ENCODE data around the gene SH3TC1.

Gene SH3TC1

DNA sequence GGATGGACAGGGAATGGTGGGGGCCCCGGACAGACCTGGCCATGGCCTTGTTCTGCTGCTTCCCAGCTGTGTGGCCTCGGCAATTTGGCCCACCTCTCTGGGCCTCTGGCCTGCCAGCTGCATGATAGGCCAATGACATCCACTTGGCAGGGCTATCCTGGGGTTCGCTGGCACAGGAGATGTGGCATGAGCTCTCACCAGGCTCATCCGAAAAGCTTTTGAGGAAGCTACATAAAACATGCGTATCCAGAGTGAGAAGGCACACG lies 18.1 kb downstream of the SH3TC1 start:
- no peak for DNase-seq

DNA sequence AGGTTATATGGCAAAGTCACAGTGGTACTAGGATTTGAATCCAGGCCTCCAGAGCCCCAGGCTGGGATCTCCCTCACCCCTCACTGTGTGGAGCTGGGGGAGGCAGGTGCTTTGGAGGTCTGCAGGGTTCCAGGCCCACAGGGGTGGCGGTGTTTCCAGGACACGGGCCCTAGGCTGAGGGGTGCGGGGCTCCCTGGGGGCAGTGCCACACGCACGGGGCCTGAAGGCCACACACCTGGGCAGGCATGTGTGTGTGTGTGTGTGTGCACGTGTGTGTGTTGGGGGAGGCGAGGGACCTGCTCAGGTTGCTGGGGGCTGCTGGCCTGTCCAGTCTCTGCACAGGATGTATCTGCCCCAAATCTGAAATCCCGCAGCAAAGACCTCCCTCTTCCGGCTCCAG lies 18.8 kb downstream of the SH3TC1 start:
- no peak for DNase-seq

DNA sequence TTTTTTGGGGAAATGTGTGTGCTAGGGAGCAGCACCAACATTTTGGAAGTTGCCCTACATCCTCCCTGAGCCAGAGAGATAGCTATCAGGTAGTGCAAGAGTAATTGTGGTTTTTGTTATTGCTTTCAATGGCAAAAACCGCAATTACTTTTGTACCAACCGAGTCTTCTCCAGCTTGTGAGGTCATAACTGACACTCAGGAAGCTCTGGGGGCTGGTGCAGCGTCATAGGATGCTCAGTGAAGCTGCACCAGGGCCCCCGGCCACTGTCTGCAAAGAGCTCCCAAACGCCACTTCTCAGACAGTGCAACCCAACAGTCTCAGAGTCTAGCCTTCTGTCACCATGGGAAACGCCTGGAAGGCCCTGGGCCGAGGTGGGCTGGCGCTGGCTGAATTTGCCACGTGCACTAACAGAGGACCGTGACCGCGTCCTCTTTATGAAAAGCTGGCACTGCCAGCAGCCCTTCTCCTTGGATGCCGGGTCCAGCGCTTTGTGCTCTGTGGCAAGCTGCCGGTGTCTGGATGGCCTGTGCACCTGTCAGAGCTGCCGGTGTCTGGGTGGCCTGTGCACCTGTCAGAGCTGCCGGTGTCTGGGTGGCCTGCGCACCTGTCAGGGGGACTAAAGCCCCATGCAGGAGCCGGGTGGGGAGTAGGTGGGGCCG lies 19.4 kb downstream of the SH3TC1 start:
- DNase-seq, result no peak

DNA sequence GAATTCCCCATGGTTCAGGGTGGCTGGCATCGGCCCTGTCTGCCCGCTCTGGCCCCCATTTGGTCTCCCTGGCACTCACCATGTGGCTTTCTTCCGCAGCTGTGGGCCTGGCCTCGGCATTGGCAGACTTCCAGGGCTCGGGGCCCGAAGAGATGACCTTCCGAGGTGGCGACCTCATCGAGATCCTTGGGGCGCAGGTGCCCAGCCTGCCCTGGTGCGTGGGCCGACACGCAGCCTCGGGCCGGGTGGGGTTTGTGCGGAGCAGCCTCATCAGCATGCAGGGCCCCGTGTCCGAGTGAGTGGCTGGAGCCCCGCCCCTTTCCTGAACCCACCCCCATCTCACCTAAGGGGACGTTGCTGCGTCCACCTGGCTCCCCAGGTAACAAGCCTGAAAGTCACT lies 20.1 kb downstream of the SH3TC1 start:
- DNase-seq, result no peak

DNA sequence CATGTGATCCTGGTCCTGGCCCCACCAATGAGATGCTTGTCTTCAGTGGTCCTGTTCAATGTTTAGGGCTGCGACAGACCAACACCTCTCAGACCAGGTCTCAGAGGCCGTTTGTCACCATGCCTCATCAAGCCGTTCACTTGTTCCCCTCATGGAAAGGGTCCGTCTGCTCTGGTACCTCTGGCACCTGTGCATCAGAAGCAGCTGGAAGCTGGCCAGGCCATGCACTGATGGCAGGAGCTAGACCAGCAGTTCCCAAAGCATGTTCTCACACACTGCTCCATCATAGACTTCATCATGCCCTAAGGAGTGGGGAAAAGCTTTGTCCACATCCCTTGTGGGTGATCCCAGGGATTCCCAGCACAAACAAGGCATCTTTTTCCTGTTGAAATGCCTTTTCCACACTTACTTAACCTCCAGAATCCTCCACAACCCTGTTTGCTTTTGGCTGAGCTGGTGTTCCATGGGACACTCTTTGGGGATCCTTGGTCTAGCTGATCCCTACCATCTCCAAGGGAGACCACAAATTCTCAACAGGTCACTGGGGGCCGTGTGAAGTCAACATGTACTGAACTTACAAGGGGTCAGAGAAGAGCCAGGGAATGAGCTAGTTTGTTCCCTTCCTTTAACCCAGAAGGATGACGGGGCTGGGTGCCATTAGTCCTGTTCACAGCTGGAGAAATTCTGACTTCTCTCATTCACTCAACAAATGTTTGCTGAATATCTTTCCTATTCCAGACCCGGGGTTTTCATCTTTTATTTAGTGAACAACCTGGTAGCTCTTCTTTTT lies 21.8 kb downstream of the SH3TC1 start:
- DNase-seq, result no peak

DNA sequence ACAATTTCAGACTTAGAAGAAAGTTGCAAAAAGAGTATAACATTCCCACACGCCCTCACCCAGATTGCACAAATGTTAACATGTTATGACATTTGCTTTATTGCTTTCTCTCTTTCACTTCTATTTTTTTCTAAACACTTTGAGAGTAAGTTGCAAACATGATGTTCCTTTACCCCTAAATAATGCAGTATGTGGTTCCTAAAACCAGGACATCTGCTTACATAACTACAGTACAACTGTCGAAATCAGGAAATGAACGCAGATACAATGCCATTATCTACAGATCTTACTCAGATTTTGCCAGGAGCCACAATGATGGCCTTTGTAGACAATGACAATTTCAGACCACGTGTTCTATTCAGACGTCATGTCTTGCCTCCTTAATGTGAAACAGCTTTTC lies 22.4 kb downstream of the SH3TC1 start:
- peak in 1 of 2 donors; percentile 56 for DNase-seq

DNA sequence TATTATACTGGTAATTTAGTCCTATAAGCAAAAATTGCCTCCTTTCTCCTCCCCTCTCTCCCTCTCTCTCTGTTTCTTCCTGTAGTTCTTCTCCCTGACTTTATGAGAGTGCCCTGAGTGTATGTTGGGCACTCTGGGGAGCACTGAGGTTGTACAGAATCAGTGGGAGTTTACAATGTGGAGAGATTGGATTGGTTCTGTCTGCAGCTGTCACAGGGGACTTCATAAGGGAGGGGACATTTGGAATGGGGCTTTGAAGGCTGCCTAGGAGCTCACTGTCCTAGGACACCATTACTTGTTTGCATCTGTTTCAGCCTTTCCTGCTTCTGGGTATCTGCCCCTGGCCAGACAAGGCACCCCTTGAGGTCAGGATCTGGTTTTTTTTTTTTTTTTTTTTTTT lies 22.9 kb downstream of the SH3TC1 start:
- DNase-seq, result no peak

DNA sequence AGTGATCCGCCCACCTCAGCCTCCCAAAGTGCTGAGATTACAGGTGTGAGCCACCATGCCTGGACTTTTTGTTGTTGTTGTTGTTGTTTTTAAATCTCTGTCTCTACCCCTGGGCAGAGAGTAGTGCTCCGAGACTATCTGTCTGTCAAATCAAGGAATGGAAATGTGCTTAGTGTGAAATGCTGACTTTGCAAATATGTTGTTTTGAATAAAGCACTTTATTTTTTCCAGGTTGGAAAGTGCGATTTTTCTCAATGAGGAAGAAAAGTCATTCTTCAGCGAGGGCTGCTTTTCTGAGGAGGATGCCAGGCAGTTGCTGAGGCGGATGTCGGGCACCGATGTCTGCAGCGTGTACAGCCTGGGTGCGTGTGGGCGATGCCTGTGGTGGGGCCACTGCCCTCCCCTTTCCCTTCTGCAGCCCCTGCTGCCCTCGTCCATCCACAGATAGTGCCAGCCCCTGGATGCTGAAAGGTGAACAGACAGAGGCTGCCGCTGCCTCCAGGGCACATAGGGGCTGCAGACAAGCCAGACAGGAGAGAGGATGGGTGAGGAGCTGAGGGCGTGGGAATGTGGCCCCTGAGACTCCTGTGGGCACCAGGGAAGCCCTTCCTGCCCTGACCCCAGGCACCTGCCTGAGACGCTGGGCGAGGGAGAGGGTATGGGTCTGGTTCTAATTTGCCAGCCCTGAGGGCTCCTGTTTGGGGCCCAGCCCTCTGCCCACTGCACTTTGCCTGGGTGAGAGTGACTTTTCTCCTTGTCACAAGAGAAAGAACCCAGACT lies 23.7 kb downstream of the SH3TC1 start:
- DNase-seq, result no peak

DNA sequence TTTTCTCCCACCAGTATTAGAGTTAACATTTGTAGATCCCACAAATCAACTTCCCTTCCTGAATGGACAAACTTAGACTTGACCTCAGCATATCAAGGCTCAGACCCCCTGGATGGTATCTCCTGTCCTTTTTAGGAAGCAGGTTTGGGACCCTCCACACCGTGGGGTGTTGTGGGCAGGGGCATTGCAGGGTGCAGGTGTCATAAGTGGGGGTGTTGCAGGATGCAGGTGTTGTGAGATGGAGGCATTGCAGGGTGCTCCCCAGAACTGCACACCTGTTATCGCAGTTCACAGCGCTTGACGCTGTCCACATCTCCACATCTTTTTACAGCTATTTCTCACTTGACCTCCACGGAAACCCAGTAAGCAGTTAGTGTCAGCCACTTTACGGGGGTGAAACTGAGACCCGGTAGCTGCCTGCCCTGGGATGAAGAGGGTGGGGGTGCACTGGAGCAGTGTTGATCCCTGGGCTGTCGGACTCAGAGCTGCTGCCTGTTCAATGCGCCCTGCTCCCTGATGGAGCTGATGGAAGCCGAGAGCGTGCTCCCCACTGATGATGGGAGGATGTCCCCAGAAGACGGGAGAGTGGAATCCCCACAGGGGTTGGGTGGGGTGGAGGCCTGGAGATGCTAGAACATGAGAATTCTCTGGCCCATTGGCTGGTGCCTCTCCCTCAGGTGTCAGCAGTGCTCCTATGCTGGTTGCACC lies 25.3 kb downstream of the SH3TC1 start:
- no peak for DNase-seq

DNA sequence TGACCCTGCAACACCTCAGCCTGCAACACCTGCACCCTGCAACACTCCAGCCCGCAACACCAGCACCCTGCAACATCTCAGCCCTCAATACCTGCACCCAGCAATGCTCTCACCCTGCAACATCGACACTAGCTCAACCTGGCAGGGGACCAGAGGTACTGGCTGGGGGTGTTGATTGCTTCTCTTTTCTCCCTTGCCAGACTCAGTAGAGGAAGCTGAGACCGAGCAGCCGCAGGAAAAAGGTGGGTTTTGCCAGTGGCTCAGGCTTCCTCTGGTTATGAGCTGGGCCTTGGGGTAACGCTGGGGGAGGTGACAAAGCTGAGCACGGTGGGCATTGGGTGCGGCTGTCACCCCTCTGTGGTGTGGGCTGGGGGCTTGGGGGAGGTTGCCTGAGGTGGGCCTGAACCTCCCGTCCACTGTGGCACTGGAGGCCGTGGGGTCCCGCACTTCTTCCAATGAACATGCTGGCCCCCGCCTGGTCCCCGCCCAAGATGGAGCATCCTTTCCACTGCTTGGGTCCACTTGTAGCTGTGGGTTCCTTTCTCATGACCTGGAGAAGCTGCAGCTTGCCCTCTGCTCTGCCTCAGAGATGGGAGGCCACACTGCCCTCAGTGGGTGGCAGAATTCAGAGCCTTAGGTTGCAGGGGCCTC lies 26.0 kb downstream of the SH3TC1 start:
- DNase-seq, result no peak

DNA sequence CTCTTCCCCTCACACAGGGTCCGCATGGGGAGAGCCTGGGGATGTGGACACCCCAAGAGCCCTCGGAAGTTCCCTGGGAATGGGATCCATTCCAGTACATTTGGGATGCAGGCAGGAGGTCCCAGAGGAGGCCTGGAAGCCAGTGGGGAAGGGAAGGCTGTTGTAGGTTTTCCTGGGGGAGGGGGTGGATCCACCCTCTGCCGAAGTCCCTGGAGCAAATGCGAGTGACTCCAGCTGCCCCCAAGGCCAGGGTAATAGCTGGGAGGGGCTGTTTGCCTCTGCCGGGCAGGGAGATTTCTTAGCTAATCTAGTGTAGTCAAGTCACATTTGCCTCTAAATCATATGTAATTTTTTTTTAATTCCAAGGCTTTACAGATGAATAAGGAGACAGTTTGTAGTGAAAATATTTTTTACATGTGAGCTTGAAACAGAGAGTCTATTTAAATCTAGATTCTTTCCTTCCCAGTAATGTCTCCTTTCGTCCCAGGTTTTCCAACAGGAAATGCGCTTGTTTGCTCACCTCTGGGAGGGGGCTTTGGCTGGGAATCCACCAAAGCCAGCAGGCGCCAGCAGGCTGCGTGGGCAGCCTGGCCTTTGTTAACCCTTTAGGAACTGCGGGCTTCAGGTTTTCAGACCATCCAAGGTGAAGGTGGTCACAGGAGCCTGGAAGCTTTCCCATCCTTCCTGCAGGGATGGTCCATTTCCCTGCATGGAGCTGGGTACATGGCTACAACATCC lies 26.8 kb downstream of the SH3TC1 start:
- no peak for DNase-seq

DNA sequence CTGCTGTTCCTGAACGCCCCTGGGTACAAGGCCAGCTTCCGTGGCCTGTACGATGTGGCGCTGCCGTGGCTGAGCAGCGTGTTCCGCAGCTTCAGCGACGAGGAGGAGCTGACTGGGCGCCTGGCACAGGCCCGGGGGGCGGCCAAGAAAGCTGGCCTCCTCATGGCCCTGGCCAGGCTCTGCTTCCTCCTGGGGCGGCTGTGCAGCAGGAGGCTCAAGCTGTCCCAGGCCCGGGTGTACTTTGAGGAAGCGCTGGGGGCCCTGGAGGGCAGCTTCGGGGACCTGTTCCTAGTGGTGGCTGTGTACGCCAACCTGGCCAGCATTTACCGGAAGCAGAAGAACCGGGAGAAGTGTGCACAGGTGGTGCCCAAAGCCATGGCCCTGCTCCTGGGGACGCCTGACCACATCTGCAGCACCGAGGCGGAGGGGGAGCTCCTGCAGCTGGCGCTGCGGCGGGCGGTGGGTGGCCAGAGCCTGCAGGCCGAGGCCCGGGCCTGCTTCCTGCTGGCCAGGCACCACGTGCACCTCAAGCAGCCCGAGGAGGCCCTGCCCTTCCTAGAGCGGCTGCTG lies 28.2 kb downstream of the SH3TC1 start:
- no peak for DNase-seq

DNA sequence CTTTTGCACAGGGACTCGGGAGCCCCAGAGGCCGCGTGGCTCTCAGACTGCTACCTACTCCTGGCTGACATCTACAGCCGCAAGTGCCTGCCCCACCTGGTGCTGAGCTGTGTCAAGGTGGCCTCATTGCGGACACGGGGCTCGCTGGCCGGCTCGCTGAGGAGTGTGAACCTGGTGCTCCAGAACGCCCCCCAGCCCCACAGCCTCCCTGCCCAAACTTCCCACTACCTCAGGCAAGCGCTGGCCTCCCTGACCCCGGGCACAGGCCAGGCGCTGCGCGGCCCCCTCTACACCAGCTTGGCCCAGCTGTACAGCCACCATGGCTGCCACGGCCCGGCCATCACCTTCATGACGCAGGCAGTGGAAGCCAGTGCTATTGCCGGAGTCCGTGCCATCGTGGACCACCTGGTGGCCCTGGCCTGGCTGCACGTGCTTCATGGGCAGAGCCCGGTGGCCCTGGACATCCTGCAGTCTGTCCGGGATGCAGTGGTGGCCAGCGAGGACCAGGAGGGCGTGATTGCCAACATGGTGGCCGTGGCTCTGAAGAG lies 28.8 kb downstream of the SH3TC1 start:
- no peak for DNase-seq

DNA sequence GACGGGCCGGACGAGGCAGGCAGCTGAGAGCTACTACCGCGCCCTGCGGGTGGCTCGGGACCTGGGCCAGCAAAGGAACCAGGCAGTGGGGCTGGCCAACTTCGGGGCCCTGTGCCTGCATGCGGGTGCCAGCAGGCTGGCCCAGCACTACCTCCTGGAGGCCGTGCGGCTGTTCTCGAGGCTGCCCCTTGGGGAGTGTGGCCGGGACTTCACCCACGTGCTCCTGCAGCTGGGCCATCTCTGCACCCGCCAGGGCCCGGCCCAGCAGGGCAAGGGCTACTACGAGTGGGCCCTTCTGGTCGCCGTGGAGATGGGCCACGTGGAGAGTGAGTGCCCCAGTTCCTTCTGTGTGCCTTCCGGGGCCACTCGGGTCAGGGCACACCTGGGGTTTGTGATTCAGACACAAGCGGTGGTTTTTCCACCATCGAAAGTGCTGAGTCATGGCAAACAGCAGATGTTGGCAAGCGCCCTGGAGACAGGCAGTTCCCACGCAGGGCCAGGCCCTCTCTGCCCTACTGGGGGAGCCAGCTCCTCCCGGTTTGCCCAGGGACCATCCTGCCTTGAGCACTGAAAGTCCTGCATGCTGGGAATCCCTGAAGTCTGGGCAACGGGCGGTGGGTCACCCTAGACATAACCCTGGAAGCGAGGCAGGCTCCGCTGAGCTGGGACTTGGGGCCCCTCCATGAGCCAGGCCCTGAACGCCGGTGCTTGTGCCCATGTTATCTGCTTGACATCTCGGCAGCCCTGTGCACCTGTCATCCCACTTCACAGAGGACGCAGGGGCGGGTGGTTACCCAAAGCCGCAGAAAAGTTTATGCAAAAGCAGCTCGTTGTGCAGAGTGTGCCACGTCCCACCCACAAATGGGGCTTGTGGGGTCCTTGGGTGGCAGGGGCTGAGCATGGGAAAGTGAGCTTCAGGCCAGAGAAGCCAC lies 29.5 kb downstream of the SH3TC1 start:
- peak in 1 of 2 donors; percentile 24 for DNase-seq

DNA sequence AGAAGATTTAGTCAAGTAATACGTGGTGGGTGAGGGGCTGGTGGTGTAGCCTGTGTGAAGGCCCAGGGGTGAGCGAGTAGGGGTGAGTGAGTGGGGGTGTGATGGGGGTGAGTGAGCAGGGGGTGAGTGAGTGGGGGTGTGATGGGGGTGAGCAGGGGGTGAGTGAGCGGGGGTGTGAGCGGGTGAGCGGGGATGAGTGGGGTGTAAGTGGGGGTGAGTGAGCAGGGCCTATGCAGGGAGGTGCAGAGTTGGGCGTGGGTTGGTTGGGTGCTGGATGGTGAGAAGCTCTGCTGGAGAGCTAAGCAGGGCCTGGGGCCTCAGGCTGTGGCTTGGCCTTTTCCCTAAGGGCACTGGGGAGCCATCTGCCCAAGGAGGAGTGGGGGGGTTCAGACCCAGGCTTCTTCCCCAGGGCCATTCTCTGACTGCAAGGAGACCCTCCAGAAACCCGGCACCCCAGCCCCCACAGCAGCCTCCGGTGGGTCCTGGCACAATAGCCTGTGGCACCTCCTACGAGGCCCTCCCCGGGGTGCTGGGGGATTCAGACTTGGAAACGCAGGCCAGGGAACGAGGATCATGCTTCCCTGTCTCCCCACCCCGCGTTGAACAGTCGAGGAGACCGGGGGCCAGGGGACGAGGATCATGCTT lies 30.4 kb downstream of the SH3TC1 start:
- DNase-seq, result no peak

DNA sequence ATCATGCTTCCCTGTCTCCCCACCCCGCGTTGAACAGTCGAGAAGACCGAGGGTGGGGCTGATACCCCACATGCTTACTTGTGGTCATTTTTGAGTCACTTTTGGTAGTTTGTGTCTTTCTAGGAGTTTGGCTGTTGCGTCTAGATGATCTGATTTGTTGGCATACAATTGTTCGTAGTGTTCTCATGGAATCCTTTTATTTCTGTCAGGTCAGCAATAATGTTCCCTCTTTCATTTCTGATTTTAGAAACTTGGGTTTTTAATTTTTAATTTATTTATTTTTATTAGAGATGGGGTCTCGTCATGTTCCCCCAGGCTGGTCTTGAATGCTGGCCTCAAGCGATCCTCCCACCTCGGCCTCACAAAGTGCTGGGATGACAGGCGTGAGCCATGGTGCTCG lies 30.9 kb downstream of the SH3TC1 start:
- DNase-seq, result no peak

DNA sequence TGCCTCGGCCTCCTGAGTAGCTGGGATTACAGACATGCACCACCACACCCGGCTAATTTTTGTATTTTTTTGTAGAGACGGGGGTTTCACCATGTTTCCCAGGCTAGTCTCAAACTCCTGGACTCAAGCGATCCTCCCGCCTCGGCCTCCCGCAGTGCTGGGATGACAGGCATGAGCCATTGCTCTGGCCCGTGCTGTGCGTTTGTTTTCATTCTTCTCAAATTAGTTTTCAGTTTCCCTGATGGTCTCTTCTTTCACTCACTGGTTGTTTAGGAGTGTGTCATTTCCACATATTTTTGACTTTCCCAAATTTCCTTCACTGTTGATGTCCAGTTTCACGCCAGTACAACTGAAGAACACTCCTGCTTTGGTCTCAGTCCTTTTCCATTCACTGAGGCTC lies 31.8 kb downstream of the SH3TC1 start:
- DNase-seq, result no peak

DNA sequence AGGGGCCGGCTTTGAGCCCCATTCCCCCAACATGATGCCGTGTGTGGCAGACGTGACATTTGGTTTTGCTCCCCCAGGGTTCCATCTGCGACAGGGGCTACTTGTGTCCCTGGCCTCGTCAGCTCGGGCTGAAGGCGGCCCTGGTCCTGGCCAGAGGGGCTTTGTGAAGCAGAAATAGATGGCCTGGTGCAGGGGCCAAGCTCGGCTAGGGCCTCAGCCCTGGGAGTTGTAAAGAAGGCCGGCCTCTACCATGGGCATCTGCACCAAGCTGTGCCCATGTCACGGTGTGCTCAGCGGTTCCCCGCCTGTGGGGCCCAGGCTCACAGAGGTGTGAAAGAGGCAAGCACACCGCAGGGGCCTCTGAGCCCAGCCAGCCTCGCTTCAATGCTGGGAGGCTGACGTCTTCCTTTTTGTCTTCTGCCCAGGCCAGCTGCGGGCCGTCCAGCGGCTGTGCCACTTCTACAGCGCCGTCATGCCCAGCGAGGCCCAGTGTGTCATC lies 32.5 kb downstream of the SH3TC1 start:
- no peak for DNase-seq

DNA sequence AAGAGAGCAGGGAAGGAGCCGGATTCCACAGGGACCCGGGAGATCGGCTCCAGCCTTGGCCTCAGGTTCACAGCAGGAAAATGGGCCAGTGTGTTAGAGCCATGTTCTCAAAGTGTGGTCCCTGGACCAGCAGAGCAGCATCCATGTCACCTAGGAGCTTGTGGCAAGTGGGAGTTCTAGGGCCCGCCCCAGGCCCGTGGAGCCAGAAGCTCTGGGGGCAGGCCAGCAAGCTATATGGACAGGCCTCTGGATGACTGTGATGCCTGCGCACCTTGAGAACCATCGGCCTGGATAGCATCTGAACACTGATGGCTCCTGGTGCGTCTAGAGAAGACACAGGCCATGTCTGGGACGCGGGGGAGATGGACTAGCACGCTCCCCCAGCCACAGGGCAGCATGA lies 33.7 kb downstream of the SH3TC1 start:
- no peak for DNase-seq

Measured in hippocampal formation (tissue), 2 donors.